Lower leg skin (tissue), 4 donors: Measurements from ENCODE around the gene TMEM225. TPM values are rescaled to one million over a fixed set of nuclear protein-coding genes. Genes with fewer than 3 reads are reported as not detected.

ENCODE experiments used
- DNase-seq, 2 donors: peaks; one replicate each; pipeline ENCODE4 v3.0.0-alpha.2; 2019; ENCODE audit warnings: low spot score in 2 of 2
- H3K4me3 ChIP-seq: fragments of 200-600 bp; sonication (generic); 2 replicates; pipeline ENCODE4 v1.5.1; 2017; ENCODE audit warnings: mild to moderate bottlenecking, low read depth; ENCODE audit not compliant: poor library complexity, severe bottlenecking
- CTCF ChIP-seq, 3 donors: fragments of 450-650 bp; IDR thresholded peaks; one replicate each; pipeline ENCODE4 v1.5.1; 2016; ENCODE audit warnings: antibody characterized with exemption in 3 of 3, mild to moderate bottlenecking in 3 of 3, moderate library complexity in 2 of 3
- POLR2A ChIP-seq, 2 donors: fragments of 450-650 bp; IDR thresholded peaks; one replicate each; pipeline ENCODE4 v1.6.1; 2016 to 2017; ENCODE audit warnings: antibody characterized with exemption in 2 of 2, mild to moderate bottlenecking in 1 of 2, moderate library complexity in 1 of 2
- WGBS, 2 donors: methylation state at CpG; one replicate each; pipeline ENCODE4 v1.1.5; 2018; 5-methylcytosine and 5-hydroxymethylcytosine counted together
- intact Hi-C: fragments of 100-400 bp; cut with DNase I; formaldehyde crosslinking; loops from one replicate; pipeline ENCODE4 v1.15.0; 2023; ENCODE audit warnings: low total_unique reads
- total RNA-seq, 4 donors: library from RNA; depleted of rRNA; stranded (reverse); fragments of >200 nt; gene quantifications; one replicate each; pipeline ENCODE4 v1.1.0, GENCODE V29; 2016

The TMEM225 gene
- total RNA-seq, 4 donors from 2014 or later: not detected

GRCh38 chr11:123839131-123839530 is 46.3 kb downstream of the TMEM225 start:
- WGBS, 2 donors: 76 to 77% methylated on average over 5 of the region's 5 CpGs
- no peak for DNase-seq
- H3K4me3 ChIP-seq: no peak overlapping the region
- TF ChIP-seq CTCF (IDR thresholded peaks at IDR 0.05): no peak
- no peak for TF ChIP-seq POLR2A (IDR thresholded peaks at IDR 0.05)
- intact Hi-C loops: no loop called here

- no peak for DNase-seq
- no peak overlapping the region for H3K4me3 ChIP-seq
- 53 to 68% methylated on average over 1 of the region's 1 CpG for WGBS, 2 donors
- no peak for TF ChIP-seq CTCF (IDR thresholded peaks at IDR 0.05)
- TF ChIP-seq POLR2A (IDR thresholded peaks at IDR 0.05): no peak
- intact Hi-C loops: no loop called here
These were observed 46.8 kb downstream of the TMEM225 start for GRCh38 chr11:123838659-123839058.

DNA sequence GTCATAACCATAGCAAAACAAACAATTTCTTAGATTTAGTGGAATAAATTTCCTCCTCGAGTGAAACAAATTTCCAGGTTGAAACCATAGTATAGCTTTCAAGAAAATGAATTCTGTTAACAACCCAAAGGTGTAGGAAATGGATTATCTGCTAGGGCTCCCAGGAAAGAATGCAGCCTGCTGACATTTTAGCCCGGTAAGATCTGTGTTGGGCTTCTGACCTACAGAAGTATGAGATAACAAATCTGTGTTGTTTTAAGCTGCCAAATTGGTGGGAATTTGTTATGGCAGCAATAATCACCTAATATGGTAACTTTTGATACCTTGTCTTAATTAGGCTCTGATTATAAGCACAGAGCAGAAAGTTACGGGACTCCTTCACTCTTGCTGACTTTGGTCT is 47.3 kb downstream of the TMEM225 start:
- WGBS, 2 donors: 57% methylated on average over 3 of the region's 3 CpGs
- intact Hi-C loops: no loop called here

DNA sequence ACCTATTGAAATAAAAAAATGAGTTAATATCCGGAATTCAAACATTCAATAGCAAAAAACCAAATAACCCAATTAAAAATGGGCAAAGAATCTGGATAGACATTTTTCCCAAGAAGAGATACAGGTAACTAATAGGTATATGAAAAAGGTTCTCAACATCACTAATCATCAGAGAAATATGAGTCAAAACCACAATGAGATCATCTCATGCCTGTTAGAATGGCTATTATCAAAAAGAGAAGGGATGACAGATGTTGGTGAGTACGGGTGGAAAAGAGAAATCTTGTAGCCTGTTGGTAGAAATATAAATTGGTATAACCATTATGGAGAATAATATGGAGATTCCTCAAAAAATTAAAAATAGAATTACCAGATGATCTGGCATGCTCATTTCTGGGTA is 52.4 kb downstream of the TMEM225 start:
- H3K4me3 ChIP-seq: no peak overlapping the region
- TF ChIP-seq CTCF (IDR thresholded peaks at IDR 0.05) (no peak), POLR2A (IDR thresholded peaks at IDR 0.05) (no peak)
- 79 to 80% methylated on average over 2 of the region's 2 CpGs for WGBS, 2 donors
- DNase-seq: no peak
- intact Hi-C loops: no loop called here

More for the DNA sequence above, 47.3 kb downstream of the TMEM225 start:
- H3K4me3 ChIP-seq: no peak overlapping the region
- TF ChIP-seq CTCF (IDR thresholded peaks at IDR 0.05) (no peak), POLR2A (IDR thresholded peaks at IDR 0.05) (no peak)
- no peak for DNase-seq

Other genes starting within 250 kb of the TMEM225 start
- 1 to 10 TPM in 2 of 4 donors, under 1 TPM in 2; 0.51 to 5.1 (median 0.92) TPM for gene SCN3B, start 231.0 kb downstream of the TMEM225 start, total RNA-seq
- 1 to 10 TPM; 6.9 to 8.5 (median 7.9) TPM for gene ZNF202, start 144.0 kb downstream of the TMEM225 start, total RNA-seq
- not detected for gene OR6X1, start 131.2 kb downstream of the TMEM225 start, total RNA-seq
- gene OR6M1, start 79.3 kb downstream of the TMEM225 start, total RNA-seq: not detected
- under 1 TPM in 1 of 4 donors, not detected in 3; 0.06 TPM for gene OR8D4, start 16.5 kb upstream of the TMEM225 start, total RNA-seq
- not detected for gene OR4D5, start 53.9 kb upstream of the TMEM225 start, total RNA-seq
- not detected for gene OR6T1, start 58.2 kb upstream of the TMEM225 start, total RNA-seq
- not detected for gene OR10S1, start 92.1 kb upstream of the TMEM225 start, total RNA-seq
- not detected for gene OR10G6, start 109.5 kb upstream of the TMEM225 start, total RNA-seq
- gene OR10G4, start 127.3 kb upstream of the TMEM225 start, total RNA-seq: not detected
- gene OR10G9, start 137.3 kb upstream of the TMEM225 start, total RNA-seq: not detected
- not detected for gene OR10G8, start 141.1 kb upstream of the TMEM225 start, total RNA-seq
- gene OR10G7, start 155.7 kb upstream of the TMEM225 start, total RNA-seq: not detected
- 10 to 100 TPM; 16.4 to 27.4 (median 24.0) TPM for gene VWA5A, start 229.8 kb upstream of the TMEM225 start, total RNA-seq